Upper lobe of right lung (tissue), 1 donor: ENCODE data around the gene NOTCH4. TPM values are rescaled to one million over a fixed set of nuclear protein-coding genes. Genes with fewer than 3 reads are reported as not detected.

Experiments used
- ATAC-seq: fragments of 200-7000 bp; cut with Tn5 transposase; one replicate; pipeline ENCODE4 v1.9.1; 2020; ENCODE audit warnings: mild to moderate bottlenecking, moderate library complexity
- DNase-seq: peaks from one replicate; pipeline ENCODE4 v3.0.0-alpha.2; 2020
- H3K27ac ChIP-seq: fragments of 200-600 bp; one replicate; pipeline ENCODE4 v1.8.0; 2022
- H3K27me3 ChIP-seq: fragments of 200-600 bp; one replicate; pipeline ENCODE4 v1.8.0; 2022; ENCODE audit warnings: mild to moderate bottlenecking
- H3K36me3 ChIP-seq: fragments of 200-600 bp; one replicate; pipeline ENCODE4 v1.8.0; 2022
- H3K4me1 ChIP-seq: fragments of 200-600 bp; one replicate; pipeline ENCODE4 v1.8.0; 2022
- H3K4me3 ChIP-seq: fragments of 200-600 bp; one replicate; pipeline ENCODE4 v1.8.0; 2022; ENCODE audit warnings: mild to moderate bottlenecking
- H3K9me3 ChIP-seq: fragments of 200-600 bp; one replicate; pipeline ENCODE4 v1.8.0; 2022
- intact Hi-C: fragments of 100-400 bp; cut with DNase I; formaldehyde crosslinking; loops from one replicate; pipeline ENCODE4 v1.11.0; 2022
- total RNA-seq: library from RNA; stranded (reverse); fragmentation: NEBNext Ultra II Directional; extraction: Animal tissue kit (Norgen Biotek cat#: 25700); gene quantifications from one replicate; pipeline ENCODE4 v1.2.1, GENCODE V29; 2021
- TF ChIP-seq, protein P1 (sequence below): fragments of 200-600 bp; IDR thresholded peaks from one replicate; pipeline ENCODE4 v1.8.0; 2022; ENCODE audit warnings: antibody characterized with exemption
- donor health status: DM: no; HTN: yes; CAD: no; lungs with severe emphysema.

Gene NOTCH4
- total RNA-seq, 1 donor from 2014 or later: 78.7 TPM

DNA sequence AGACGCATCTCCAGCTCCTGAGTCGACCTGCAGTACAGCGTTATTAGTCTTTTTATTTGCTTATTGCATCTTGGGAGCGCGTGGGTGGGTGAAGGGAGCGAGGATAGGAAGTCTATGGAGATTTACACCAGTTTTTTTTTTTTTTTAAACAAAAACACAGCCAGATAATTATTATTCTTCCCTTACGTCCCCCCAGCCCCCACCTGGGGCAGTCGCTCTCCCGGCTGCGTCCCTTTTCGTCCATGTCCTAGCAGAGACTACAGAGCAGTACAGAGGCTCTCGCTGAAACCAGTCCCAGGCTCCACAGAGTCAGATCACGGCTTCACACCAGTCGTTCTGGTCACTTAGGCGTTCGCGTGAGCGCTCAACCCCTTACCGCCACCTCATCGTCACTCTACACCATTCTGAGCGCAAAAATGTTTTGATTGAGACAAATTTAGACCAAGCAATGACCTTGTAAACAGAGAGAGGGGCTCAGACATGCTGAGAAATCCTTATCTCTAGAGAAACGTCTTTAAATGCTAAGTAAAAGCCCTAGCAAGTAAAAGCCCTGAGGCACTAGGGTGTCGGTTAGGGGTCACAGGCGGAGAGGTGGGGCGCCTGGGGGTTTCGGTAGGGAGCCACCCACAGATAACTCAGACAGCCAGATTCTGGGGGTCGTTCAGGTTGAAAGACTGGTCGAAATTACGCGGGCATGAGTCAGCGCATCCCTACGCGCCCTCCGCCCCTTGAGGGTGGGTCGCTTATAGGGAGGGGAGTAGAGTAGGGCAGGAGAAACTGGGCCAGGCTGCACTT, 70.9 kb downstream of the NOTCH4 start:
- peaks cover 5% of the 10 kb centered on the region for H3K36me3 ChIP-seq
- DNase-seq (no peak), ATAC-seq (no peak)
- peaks cover 26% of the 10 kb centered on the region for H3K27me3 ChIP-seq
- no peaks in the 10 kb centered on the region for H3K9me3 ChIP-seq
- H3K27ac ChIP-seq: peak overlapping the region; percentile 87
- TF ChIP-seq, protein P1, sequence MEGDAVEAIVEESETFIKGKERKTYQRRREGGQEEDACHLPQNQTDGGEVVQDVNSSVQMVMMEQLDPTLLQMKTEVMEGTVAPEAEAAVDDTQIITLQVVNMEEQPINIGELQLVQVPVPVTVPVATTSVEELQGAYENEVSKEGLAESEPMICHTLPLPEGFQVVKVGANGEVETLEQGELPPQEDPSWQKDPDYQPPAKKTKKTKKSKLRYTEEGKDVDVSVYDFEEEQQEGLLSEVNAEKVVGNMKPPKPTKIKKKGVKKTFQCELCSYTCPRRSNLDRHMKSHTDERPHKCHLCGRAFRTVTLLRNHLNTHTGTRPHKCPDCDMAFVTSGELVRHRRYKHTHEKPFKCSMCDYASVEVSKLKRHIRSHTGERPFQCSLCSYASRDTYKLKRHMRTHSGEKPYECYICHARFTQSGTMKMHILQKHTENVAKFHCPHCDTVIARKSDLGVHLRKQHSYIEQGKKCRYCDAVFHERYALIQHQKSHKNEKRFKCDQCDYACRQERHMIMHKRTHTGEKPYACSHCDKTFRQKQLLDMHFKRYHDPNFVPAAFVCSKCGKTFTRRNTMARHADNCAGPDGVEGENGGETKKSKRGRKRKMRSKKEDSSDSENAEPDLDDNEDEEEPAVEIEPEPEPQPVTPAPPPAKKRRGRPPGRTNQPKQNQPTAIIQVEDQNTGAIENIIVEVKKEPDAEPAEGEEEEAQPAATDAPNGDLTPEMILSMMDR: no peak
- peaks cover 28% of the 10 kb centered on the region for H3K4me1 ChIP-seq
- peak overlapping the region; percentile 75 for H3K4me3 ChIP-seq
- intact Hi-C loops: no loop called here

DNA sequence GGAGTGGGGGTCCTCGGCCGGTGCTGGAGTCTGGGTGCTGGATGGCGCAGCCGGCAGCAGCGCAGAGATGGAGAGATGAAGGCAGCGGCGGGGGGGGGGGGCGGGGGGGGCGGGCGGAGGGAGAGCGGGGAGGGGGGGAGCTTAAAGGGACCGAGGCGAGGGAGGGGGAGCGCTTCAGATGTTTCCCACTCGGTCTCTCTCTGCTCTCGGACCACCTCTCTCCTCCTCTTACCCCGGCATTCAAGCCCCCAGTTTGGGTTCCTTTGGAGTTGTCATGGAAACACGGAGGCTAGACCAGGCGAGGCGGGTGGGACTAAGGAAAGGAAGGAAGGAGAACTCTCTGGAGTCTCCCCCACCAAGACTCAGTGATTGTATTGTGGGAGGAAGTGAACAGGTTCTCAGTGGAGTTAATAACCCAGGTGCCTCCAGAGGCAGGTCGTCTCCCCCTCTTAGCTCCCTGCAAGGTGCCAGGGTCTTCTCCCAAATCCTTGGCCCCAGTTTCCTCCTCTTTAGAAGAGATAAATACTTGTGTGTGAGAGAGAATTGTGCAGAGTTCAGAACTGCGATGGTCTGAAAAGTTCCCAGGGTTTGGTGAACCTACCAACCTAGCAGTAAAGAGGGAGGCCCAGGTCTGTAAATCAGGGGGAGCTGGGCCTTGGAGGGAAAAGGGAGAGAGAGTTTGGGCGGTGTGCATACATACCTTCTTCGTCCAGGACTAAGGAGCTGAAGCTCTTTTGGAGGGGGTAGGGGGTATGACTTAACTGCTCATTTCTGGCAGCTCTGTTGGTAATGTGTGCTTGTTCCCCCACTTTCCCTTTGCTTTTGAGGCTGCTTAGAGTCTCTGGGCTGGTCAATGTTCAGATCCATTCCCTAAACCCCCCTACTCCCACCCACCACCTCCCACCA, 71.8 kb downstream of the NOTCH4 start, which contains the start of gene PRRT1:
Gene PRRT1, minus strand, starts transcription at position 77 of the 906 bp plus-strand sequence. CDS start 112 bp downstream, outside the sequence.
- peaks cover 28% of the 10 kb centered on the region for H3K4me1 ChIP-seq
- DNase-seq: no peak

DNA sequence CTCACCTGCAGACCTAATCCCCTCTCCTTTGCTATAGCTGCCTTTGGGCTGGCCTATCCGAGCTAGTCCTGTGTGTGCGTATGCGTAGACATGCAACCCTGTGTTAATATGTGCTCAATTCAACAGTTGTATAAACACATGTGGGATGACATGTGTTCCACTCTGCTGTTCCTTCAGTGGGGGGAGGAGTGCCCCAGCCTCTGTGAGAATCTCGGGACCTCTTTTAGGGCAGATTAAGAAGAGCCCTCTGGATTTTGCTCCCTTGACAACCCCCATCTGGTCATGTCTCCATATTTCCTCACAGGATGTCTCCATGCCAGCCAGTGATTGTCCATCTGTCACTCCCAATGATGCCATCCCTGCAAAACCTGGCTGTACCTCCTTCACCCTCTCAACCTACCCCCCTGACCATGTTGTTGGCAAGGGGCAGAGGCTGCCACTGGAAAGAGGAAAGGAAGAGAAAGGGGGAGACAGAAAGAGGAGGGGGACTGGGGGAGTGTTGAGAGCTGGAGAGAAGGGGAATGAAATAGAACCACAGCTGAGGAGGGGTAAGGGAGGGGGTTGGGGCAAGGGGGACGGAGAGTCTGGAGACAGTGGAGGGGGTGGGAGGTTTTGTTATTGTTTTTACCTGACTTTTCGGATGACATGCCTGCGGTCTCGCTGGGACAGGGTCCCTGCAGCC, 72.5 kb downstream of the NOTCH4 start:
- TF ChIP-seq, protein P1: no peak
- no peak overlapping the region for H3K27ac ChIP-seq
- intact Hi-C loops: no loop called here
- no peaks in the 10 kb centered on the region for H3K36me3 ChIP-seq
- no peak for DNase-seq
- ATAC-seq: no peak
- H3K9me3 ChIP-seq: no peaks in the 10 kb centered on the region
- peak overlapping the region; percentile 75 for H3K4me3 ChIP-seq
- H3K27me3 ChIP-seq: peaks cover 27% of the 10 kb centered on the region
- peaks cover 28% of the 10 kb centered on the region for H3K4me1 ChIP-seq

More for the DNA sequence above, 71.8 kb downstream of the NOTCH4 start, which contains the start of gene PRRT1:
- Histone ChIP-seq H3K27ac (no peak within 1 kb of the TSS), H3K36me3 (no peaks in the 10 kb centered on the region), H3K4me3 (peak within 1 kb of the TSS; percentile 75), H3K27me3 (peaks cover 27% of the 10 kb centered on the region), H3K9me3 (no peaks in the 10 kb centered on the region)
- intact Hi-C loops: no loop called here
- no peak for ATAC-seq
- TF ChIP-seq, protein P1: no peak

DNA sequence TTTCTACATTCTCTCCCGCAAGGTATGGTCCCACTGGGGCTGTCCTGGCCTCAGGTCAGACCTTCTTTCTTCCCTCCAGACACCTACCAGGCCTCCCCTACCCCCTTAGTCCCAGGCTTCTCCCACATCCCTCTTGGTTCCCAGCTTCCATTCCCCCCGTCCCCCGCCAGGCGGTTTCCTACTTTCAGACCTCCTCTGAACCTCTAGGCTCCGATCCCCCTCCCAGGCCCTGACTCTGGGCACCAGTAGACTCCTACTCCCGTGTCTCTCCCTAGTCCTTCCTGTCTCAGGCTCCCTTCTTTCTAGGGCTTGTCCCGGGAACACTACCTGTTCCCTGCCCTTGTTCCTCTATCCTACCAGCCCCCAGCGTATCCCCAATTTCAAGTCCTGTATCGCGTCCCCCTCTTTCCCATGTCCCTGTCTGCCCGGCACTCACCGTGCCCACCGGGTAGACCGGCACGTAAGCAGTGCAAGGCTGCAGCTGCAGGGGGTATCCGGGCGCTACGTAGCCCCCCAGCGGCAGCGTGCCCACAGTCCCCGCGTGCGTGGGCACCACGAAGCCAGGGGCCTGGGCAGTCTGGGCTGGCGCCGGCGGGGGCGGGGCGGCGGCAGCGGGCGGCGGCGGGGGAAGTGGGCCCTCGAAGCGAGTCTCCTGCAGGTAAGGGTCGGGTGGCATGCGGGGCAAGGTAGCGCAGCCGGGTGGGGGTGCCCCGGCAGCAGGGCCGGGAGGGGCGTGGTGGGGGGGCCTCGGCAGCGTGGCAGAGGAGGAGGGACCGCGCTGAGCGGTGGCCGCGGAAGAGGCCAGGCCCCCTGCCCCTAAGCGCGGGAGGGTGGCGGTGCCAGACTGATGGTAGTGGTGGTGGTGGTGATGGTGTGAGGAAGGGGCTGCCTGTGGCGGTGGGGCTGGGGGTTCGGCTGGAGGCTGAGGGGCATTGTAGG, 73.7 kb downstream of the NOTCH4 start:
- Histone ChIP-seq H3K9me3 (no peaks in the 10 kb centered on the region), H3K27ac (no peak overlapping the region), H3K4me1 (peaks cover 28% of the 10 kb centered on the region), H3K36me3 (no peaks in the 10 kb centered on the region), H3K27me3 (peaks cover 27% of the 10 kb centered on the region), H3K4me3 (no peak overlapping the region)
- no peak for DNase-seq
- no peak for ATAC-seq
- TF ChIP-seq, protein P1: no peak
- intact Hi-C loops: no loop called here
